DMS114 treated with DMSO at 0.1 percent for 48 hours (cell line): Measurements from ENCODE around the gene ENTPD8.
A peak's percentile ranks its signal among the peaks of the same experiment; 100 is the strongest.

Experiments
- DNase-seq: peaks from one replicate; lab custom pipeline; 2025; ENCODE audit not compliant: unreplicated experiment; lab: John Stamatoyannopoulos, UW

The ENTPD8 gene

DNA sequence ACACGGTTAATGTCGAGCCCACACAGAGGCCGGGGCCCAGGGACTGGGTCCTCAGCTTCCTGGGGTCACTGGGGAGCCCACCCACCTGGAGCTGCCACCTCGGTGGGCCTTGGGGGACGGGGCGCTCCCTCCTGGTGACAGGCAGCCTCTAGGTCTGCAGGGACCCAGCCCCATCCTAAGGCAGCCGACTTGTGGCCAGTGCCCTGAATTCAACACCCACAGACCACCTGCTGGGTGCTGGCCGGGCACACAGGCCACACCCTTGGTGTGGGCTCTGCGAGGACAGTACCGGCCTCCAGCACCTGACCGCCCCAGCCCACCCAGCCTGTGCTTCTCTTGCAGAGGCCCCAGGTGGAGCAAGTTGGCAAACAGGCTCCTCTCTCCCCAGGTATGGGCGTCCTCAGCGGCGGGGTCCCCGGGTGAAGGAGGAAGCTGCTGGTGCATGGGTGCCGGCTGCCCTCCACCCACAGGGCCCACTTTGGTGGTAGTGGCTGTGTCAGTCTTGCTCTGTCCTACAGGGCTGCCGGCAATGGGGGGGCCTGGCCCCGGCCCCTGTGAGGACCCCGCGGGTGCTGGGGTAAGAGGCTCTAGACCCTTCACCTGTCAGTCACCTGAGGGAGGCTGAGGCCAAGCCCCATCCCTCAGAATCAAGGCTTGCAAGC lies 8.3 kb downstream of the ENTPD8 start:
- no peak for DNase-seq

DNA sequence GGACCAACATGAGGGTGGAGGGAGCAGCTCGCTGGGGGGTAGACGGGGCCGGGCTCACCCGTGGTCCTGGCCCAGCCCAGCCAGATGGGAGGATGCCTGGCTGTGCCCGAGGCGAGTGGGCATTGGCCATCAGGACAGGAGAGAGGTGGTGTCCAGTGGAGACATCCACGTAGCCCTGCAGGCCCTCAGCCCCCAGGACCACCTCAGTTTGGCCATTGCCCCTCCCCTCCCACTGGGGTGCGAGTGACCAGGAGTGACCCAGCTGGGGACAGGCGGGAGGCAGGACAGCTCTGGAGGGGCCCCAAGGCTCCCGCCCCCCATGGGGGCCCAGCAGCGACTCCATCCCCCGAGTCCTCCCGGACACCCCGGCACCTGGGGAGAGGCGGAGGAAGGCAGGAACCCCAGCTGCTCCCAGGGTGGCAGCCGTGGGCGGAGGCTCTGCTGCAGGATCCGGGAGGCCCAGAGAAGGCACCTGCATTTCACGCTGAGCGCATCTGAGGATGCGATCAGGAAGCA lies 9.7 kb downstream of the ENTPD8 start:
- DNase-seq, result no peak

DNA sequence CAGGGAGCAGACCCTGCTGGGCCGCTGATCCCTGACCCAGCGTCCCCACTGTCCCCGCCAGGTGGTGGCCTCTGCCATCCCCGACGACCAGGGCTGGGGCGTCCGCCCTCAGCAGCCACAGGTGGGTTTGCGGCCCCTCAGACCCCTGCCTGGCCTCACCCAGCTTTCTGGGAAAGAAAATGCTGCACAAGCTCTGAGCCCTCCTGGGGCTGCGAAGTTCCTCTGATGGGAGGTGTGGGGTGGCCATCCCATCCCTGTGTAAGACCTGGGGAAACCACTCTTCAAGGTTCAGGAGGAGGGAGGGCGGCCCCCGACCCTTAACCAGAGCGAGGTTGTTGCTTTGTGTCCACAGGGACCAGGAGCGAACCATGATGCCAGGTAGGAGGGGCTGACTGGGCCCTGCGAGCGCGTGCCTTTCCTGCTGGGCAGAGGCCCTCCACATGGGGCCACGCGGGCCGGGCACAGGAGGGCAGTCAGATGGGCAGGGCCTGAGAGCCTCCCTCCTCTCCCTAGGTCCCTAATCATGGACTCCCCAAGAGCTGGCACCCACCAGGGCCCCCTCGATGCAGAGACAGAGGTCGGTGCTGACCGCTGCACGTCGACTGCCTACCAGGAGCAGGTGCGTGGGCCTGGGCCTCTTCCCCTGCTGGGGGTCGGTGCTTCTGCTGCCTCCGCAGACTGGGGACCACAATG lies 10.3 kb downstream of the ENTPD8 start:
- no peak for DNase-seq

DNA sequence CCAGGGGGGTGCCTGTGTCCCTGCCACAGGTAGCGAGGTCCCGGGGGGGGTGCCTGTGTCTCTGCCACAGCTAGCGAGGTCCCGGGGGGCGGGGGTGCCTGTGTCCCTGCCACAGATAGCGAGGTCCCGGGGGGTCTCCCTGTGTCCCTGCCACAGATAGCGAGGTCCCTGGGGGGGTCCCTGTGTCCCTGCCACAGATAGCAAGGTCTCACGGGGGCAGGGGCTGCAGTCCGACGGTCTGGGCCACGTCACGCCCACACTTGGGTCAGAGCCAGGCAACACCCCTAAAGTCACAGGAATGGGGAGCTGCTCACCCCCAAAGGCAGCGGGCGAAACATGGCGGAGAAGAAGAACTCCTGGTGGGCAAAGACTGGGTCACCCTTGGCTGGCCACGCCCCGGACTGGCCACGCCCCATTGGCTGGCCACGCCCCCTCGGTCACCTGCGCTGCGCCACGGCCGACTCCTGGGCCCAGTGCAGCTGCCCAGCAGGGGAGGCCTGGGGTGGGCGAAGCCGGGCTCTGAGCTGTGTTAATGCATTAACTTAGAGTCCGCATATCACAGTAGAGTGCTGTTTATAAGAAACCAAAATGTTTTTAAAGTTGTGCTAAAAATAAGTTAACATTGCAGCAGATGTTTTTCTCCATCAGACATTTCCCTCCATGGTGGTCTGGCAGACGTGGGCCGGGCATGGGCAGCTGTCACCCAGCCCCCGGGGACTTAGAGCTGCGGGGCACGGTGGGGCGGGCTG lies 11.0 kb downstream of the ENTPD8 start:
- DNase-seq, result no peak

DNA sequence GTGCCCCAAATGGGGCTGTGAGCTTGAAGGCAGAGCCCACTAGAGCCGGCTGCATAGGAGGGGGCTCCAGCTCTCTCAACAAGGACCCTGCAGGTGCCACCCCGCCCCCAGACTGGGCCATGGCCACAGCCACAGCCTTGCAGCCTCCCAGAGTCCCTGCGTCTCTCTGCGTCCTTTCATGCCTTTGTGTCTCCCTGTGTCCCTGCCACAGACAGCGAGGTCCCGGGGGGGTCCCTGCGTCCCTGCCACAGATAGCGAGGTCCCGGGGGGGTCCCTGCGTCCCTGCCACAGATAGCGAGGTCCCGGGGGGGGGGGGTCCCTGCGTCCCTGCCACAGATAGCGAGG lies 11.6 kb downstream of the ENTPD8 start:
- DNase-seq, result no peak

DNA sequence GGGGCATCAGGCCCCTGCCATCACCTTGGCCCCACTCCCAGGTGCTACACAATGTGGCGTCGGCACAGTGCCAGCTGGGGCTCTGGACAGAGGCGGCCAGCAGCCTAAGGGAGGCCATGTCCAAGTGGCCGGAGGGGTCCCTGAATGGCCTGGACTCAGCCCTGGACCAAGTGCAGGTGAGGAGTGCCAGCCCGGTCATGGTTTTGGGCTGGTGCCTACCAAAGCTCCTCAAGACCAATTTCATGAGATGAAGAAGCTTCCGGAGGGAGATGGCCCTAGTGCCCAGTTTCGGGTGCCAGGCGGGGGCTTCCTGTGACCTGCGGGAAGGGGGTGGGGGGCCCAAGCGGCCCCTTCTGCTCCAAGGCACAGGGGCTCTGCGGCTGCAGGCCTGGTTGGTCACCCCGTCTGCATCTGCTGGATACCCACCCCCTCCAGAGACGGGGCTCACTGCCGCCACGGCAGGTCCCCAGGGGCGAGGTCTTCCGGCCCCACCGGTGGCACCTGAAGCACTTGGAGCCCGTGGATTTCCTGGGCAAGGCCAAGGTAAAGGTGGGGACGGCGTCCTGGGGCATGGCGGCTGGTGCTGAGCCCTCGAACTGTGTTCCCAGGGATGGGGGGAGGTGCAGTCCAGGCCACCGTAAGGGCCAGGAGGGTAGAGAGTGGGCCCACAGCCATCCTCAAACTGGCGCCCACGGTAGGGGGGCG lies 12.2 kb downstream of the ENTPD8 start:
- DNase-seq, result no peak

DNA sequence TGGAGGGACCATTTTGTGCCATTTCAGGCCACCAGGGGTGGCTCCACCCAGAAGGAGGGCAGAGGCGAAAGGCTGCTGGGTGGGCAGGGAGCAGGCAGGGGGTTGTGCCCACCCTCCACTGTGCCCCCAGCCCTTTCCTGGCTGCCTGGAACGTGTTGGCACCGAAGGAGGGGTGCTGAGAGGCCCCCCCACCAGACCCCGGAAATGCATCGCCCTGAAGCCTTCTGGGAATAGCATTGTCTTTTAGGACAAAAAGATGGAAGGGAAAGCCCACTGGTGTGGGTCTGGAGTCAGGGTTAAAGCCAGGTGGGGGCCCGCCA lies 12.9 kb downstream of the ENTPD8 start:
- no peak for DNase-seq

DNA sequence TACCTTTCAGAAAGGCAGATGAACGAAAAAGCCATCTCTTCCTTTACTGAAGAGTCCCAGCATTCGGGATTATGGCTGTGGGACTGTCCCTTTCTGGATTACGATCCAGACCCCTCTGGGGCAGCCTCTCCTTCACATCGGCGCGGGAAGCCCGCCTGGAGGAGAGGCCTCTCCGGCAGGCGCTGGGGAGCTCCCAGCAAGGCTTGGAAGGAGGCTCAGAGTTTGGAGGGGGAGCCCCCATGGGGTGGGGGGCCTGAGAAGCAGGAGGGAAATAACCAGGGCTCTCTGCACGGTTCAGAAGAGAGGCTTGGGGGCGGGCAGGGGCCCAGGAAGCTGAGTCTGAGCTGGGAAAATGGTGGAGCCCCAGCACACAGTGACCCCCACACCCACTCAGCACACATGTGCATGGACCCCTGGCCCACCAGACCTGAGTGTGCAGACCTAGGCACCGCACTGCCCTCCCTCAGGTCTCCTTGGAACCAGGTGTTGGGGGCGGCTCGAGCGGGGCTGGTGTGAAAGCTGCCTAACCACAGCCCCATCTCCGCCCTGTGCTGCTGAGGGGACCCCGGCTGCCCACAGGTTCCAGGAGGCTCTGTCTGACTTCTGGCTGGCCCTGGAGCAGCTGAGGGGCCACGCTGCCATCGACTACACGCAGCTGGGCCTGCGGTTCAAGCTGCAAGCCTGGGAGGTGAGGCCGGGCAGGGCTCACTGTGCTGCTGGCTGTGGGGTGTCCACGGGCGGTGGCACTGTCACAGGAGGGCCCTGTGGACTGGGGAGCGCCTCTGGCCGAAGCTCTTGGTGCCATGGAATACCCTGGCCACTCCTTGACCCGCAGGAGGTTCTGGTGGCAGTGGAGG lies 13.5 kb downstream of the ENTPD8 start:
- no peak for DNase-seq

DNA sequence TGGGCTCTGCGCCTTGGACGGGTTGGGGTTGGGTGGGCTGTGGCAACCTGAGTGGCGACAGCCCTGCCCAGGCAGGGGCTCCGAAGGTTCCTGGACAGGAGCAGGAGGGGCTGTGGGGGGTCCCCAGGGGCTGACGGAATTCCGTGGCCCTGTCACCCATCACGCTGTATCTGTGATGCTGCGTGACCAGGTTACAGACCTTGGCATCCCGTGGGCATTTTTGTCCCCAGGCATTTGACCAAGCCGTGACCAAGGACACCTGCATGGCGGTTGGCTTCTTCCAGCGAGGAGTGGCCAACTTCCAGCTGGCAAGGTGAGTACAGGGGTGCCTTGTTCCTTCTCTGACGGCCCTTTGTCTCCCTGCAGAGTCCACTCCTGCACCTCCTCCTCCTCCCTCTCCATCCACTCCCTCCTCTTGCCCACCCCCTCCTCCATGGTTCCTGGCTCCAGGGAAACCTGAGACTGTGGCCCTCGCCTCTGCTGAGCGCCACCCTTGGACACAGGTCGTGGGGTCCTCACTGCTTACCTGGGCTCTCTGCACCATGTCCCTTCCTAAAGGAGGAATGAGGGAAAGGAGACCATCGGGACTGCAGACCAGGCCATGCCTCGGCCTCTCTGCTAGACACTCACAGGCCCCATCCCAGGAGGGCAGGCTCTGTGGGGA lies 15.0 kb downstream of the ENTPD8 start:
- no peak for DNase-seq

DNA sequence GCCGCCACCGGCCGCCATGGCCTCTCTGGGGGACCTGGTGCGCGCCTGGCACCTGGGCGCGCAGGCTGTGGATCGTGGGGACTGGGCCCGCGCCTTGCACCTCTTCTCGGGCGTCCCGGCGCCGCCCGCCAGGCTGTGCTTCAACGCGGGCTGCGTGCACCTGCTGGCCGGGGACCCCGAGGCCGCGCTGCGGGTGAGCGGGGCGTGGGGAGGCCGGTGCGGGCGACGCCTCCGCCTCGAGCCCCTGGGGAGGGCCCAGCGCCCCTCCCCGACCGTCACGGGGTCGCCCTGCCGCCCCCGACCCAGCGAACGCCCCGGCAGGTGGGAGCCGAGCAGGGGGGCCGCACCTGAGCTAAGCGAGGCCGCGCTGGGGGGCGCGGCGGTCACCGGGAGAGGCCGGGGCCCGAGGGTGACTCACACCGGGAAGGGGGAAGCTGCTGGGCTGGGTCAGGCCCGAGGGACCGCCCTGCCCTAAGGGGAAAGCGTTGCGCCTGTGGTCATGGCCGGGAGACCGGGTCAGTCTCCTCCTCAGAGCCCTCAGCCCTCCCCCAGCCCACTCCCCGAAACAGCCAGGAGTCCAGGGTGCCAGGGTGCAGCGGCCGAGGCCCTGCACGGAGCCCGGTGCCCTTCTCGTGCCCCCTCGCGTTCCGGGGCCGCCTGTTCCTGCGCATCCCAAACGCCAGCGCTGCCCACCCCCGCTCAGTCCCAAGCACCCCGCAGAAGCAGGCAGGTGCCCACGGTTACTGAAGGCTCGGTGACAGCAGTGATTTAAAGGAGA lies 17.5 kb downstream of the ENTPD8 start:
- DNase-seq, result no peak

DNA sequence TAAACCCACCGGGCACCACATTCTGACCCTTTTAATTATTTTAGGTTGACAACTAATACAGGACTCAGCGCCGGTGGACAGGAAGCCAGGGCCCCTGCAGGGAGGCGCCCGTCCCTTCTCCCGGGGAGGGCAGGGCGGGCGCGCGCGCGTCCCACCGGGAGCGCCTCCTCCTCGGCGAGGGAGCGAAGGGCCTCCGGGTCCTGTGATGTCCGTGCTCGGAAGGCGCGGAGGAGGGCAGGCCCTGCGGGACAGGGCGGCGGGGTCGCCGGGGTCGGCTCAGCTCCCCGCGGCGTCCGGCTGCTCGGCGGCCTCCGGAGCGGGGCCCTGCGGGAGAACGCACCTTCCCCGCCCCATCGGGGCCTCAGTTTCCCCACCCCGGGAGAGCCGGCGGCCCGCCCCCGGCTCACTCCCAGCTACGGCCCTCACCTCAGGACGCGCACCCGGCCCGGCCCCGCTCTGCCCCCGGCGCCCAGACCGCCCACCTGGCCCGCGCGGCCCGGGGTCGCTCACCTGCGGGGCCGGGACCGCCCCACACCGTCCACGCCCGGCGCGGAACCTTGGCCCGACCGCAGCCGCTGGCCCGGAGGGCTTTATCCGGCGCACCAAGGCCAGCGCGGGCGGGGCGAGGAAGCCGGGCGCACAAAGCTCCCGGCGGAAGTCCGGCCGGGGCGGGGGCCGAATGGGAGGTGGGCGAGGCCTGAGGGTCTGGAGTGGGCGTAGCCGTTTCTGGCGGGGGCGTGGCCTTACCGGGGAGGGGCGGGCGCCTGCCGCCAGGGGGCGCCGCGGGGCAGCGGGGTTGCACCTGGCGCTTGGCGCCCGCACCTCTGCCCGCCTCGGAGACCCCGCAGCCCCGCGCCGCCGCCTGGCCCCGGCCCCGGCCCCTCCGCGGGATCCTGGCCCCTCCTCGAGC lies 18.3 kb downstream of the ENTPD8 start, which contains the start of the genes EXD3 and NOXA1:
EXD3 (minus strand) TSS at position 559 of the 910 bp plus-strand sequence. CDS start 27,805 bp downstream, outside the sequence.
NOXA1 (plus strand) TSS at position 790 of the 910 bp plus-strand sequence. CDS start 137 bp downstream, outside the sequence.
- DNase-seq, result peak; percentile 59

DNA sequence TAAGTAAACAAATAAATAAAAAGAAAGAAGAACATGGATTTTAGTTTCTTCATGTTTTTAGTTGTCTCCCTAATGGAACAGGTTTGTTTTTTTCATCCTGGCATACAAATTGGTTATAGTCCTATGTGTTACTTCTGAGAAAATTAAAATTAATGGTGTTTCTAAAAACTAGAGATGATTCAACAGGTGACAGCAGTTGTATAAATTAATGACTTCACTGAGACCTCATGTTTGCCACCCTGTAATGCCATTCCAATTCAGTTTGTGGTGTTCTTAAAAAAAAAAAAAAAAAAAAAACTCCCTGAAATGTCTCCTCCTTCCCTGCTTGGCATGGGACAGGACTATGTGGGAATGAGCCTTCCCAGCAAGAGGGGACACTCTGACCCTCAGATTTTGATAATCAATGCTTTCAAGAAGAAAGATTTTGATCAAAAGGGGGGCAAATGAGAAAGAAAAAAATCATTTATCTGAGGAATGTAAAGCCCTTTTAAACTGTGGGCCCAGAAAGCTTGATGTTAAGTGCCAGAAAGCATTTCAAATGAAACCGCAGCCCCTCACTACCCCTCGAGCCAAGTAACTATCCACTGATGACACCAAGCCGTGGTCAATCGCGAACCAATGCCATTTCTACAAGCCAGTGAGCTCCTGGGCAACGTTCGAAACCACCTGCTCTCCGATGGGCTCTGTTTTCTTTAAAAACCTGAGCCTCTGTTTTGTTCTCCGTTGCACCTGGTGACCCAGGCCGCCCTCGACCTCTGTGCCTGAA lies 19.1 kb downstream of the ENTPD8 start:
- DNase-seq, result no peak

DNA sequence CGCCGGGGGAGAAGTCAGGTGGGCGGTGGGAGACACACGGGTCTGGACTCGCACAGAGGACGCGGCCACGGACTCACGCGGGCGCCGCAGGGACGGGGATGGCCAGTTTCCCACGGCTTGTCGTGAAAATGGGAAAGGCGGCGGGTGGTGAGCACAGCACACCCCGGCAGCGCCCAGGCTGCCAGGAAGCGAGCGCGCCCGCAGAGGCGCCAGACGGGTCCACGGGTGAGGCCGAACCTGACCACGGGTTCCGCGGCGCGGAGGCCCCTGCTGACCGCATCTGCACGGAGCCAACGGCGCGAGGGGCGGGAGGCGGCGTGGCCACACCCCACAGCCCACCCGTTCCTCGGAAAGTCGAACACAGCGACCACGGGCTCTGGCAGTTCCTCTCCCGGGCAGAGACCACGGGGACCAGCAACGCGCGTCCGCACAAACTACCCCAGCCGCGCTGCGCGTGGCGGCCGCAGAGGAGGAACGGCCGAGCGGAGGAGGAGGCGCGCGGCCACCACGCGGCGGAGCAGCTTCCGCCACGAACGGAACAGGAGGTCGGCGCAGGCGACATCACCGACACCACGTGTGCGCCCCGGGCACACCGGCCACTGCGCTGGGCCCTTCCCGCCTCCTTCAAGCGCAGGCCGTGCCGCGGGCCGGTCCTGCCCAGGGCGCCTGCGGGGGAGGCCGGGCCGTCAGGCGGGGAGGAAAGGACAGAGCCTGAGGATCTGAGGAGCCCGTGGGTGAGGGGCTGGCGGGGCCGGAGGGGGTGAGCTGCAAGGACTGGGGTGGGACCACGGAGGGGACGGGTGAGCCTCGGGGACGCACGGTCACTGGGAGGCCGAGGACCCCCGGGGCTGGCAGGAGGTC lies 23.8 kb downstream of the ENTPD8 start:
- DNase-seq, result no peak

DNA sequence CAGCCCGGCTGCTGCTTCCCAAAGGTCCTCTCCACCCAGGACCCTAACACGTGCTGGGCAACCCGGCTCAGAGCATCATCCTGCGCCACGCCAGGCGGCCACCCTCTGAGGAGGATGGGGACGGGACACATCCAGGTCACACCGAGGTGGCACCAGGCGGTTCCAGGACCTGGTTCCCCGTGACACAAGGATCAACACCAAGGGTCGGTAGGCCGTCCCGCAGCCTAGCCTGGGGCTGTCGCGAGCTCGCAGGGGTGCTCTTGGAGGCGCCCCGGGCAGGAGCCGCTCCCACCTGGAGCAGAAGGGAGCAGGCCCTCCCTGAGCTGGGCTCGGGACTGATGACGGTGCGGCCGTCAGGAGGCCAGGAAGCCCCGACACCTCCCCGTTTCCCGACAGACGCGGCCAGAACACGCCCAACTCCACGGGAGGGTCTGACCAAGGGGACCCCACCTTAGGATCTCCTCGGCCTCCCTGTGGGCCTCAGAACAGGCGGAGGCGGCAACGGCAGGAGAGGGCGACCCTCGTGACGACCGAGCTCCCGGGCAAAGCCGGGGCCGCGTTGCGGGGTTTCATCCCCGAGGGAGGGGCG lies 24.5 kb downstream of the ENTPD8 start:
- no peak for DNase-seq

DNA sequence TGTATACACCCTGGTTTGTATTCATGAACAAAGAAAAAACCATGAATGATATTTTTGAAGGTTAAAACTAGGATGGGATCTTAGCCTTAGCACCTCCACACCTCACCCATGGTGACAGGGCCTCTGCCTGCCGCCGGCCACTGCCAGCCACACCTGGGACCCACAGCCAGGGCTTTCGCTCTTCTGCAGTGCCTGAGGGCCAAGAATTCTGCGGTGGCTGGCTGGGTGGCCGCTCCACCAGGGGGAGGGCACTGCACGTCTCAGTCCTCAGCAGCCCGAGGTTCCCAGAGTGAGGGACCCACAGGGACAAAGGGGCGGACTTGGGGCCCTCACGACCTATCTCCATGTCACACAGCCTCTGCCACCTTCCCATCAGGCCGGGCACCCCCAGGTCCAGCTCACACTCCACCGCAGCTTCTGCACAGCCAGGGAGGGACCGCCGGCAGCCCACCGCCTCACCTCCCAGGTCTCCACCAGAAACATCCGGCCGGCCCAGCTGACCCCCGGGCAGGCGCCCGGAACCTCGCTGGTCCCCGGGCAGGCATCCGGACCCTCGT lies 25.1 kb downstream of the ENTPD8 start:
- no peak for DNase-seq

DNA sequence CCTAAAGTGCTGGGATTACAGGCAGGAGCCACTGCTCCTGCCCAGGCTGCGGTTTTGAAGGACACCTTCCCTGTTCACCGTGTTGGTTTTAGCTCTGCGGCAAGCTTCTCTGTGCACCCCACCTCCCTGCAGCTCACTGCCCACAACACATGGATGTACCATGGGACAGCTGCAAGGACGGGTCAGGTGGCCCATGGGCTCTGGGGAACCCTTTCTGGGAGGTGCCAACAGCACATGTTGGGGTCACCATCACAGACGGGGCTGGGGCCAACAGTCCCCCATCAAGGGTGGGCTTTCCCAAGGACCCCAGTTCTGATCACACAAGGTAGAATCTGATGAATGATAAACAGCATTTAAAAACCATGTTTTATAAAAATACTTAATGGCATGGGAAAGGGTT lies 25.7 kb downstream of the ENTPD8 start:
- no peak for DNase-seq
